ENCODE data around the gene TMED9.
"Not testable (repeated sequence)": the region's sequence is repeated elsewhere in the genome, so short reads cannot be mapped to it uniquely, and the experiment has no call there.

Gene TMED9

DNA sequence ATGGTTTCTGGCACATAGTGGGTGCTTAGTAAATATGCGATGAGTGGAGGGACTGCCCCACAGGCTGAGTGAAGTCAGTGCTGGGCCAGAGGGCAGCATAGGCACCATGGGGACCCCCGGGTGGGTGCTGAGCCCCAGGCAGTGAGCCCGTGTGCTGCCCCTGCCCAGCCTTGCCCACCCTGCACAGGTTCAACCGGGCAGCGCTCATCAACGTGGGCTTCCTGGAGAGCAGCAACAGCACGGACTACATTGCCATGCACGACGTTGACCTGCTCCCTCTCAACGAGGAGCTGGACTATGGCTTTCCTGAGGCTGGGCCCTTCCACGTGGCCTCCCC, 15.1 kb downstream of the TMED9 start:
- no peak for DNase-seq

DNA sequence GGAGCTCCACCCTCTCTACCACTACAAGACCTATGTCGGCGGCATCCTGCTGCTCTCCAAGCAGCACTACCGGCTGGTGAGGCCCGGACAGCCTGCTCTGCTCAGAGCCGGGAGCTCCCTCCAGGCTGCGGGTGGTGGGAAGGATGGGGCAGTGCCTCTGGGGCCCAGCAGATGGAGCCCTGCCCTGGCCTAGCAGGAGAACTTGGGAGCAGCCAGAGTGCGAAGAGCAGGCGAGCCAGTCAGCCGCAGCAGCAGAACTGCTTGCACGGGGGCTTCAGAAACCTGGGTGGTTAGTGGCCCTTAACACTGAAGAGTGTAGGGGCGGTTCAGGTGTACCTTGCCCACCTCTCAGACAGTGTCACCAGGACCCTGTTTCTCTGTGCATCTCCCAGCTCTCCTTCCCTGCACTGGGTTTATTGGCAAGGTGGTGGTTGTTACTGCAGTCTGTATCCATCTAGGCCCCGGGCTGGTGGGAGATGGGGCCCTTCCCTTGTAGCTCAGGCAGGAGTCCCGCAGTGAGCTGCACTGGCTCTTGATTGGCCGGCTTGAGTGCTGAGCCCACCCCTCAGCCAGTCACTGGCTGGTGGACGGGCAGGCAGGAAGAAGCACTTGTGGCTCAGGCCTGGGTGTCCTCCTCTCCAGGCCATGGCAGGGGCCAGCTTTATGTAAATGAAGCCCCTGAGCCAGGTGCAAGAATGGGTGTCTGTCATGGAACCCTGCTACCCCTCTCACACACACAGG, 15.6 kb downstream of the TMED9 start:
- DNase-seq: no peak

DNA sequence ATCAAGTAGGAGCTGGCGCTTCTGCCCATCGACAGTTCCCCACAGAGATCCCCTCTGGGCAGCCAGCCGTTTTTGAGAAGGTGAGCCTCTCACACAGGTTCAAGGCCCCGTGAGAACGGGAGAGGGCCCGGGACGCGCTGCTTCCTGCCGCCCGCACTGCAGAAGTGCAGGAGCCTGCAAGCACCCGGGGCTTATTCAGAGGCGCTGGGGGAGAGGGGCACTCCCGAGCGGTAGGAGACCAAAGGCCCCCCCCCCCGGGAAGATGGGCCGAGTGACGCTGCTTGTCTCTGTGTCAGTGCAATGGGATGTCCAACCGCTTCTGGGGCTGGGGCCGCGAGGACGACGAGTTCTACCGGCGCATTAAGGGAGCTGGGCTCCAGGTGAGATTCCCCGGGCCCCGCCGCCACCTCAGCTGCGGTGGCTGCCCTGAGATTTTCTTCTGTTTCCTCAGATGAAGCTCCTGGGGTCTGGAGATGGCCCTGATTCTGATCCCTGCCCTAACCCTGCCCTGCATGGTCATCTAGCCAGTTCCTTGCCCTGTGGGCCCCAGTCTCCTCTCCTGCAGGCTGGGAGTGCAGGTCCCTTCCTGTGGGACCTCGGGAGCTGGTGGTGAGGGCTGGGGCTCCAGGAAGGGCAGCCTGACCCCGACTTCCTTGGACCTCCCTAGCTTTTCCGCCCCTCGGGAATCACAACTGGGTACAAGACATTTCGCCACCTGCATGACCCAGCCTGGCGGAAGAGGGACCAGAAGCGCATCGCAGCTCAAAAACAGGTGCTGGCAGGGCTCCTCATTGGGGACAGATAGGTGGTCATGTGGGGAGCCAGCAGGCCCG, 16.5 kb downstream of the TMED9 start:
- no peak for DNase-seq

DNA sequence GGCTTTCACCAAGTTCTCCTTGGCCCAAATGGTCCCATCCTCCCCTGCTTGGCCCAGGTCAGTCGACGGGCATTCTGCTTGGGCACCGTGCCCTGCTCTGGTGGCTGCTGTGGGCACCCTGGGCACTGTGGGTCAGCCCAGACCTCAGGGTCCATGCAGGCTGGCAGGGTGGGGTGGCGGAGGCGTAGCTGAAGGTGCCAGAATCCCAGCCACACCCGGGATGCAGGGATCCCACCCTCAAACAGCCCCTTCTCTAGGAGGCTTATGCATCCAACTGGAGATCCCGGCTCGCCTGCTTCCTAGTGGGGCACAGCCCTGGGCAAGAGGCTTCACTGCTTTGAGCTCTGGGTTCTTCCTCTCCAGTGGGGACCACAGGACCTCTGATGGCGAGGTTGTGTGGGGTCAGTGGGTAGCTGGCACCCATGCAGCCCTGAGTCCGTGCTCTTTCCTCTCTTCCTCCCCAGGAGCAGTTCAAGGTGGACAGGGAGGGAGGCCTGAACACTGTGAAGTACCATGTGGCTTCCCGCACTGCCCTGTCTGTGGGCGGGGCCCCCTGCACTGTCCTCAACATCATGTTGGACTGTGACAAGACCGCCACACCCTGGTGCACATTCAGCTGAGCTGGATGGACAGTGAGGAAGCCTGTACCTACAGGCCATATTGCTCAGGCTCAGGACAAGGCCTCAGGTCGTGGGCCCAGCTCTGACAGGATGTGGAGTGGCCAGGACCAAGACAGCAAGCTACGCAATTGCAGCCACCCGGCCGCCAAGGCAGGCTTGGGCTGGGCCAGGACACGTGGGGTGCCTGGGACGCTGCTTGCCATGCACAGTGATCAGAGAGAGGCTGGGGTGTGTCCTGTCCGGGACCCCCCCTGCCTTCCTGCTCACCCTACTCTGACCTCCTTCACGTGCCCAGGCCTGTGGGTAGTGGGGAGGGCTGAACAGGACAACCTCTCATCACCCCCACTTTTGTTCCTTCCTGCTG, 17.4 kb downstream of the TMED9 start:
- no peak for DNase-seq

DNA sequence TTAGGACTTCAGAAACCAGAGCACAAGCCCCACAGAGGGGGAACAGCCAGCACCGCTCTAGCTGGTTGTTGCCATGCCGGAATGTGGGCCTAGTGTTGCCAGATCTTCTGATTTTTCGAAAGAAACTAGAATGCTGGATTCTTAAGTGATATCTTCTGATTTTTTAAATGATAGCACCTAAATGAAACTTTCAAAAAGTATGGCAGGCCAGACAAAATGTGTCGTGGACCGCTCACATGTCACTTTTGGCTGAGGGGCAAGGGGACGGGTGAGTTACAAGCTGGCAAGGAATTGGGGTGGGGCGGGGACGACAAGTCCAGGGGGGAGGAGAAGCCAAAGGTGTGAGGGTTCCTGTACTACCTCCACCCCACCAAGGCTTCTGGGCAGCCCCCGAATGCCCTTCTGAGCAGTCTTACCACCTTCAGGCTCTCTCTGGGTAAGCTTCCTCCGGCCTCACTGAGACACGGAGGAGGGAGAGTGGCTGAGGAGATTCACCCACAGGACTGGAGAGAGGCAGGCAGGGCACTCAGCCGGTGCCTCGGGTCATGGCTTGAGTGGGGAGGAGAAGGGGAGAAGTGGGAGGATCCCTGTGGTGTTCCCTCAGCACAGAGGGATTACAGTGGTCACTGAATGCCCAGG, 18.2 kb downstream of the TMED9 start:
- no peak for DNase-seq

DNA sequence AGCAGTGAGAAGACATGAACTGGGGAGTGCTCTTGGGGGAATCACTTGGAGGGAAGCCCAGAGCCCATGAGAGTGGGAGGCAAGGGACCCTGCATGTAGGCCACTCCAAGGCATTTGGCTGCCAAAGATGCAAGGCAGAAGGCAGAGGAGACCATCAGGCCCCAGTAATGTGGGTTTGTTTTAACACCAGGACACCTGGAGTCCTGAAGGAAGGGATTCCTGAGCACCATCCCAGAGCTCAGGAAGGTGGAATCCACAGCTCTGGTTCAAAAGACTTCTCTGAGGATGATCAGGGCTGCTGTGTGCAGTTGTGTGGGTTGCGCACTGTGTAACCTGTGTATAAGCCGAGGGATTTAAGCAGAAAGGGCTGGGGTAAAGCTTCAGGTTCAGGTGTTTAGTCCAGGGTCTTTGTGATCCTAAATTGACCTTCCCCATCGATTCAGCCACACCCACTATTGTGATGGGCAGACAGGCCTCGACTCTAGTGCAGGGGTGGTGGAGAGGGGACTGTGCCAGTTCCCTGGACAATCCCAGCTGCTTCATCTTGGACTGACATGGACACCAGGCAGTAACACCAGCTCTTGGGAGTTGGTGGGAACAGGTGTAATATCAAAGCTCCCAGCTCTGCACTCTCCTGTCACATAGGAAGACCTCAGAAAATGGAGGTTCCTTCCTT, 18.9 kb downstream of the TMED9 start:
- no peak for DNase-seq

DNA sequence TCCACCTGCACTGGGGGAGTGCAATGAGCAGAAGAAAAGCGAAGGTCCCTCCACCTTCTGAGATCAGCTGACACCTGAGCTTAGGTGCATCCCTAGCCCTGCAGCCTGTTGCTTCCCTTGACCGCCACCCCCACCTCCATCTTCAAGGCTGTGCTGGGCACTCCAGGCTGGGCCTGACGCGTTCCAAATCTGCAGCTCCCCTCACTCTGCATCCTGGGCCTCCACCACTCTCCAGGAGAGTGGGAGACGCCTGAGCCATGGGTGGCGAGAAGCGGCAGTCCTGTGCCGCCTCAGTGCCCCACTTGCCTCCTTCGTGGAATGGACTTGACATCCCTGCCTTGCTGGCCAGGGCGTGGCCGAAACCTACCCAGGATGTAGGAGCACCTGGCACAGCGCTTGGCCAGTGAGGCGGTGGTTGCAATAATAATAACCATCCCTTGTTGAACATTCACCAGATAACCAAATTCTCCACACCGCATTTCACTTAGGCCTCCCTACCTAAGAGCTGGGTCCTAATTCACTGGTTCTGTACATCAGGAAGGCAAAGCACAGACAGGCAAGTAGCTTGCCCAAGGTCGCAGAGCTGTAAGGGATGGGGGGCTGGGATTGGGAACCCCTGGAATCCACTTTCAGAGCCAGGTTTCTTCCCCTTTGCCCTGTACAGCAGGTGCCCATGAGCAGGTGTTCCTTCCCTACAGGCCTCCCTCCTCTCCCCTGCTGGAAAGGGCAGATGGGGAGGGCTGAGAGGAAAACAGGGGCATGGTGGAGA, 19.6 kb downstream of the TMED9 start:
- no peak for DNase-seq

DNA sequence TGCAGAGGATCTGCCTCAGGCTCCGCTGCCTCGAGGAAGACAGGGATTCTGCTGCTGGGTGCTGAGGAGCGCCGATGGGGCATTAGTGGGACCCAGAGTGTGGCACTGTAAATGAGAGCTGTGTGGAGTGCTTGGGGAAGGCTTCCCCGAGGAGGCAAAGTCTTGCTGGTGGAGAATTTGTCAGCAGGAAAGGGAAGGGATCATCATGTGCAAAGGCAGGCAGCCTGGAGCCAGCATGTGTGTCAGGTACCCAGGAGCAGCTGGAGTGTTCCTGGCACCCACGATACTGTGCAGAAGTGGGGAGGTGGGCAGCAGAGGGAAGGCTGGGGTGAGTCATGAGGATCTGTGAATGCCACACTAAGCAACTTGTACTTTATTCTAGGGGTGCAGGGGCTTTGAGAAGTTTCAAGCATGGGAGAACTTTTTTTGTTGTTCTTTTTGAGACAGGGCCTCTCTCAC, 20.2 kb downstream of the TMED9 start:
- DNase-seq: no peak

DNA sequence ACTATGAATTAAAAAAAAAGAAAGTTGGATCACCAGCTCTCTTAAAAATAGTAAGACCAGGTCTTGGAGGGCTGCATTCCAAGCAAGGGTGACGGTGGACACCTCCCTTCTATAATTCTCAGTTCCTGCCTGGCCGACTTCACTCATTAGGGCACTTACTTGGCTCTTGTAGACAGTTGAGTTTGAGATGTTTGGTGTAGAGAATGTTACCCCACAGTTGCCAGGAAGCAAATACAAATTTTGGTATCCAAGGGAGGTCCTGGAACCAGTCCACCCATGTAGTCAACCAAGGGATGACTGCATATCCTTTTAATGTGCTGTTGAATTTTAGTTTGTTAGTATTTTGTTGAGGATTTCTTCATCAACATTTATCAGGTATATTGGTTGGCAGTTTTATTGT, 28.6 kb downstream of the TMED9 start:
- DNase-seq: no peak

DNA sequence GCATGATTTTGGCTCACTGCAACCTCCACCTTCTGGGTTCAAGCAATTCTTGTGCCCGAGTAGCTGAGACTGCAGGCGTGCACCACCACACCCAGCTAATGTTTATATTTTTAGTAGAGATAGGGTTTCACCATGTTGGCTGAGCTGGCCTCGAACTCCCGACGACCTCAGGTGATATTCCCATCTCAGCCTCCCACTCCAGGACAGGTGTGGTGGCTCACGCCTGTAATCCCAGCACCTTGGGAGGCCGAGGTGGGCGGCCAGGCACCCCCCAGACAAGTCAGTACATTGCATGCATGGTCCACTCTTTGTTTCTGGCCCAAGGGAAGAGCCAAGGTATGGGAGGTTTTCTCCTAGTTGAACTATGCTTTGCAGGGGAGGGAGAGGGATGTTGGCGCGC, 32.2 kb downstream of the TMED9 start:
- not testable (repeated sequence) for DNase-seq

DNA sequence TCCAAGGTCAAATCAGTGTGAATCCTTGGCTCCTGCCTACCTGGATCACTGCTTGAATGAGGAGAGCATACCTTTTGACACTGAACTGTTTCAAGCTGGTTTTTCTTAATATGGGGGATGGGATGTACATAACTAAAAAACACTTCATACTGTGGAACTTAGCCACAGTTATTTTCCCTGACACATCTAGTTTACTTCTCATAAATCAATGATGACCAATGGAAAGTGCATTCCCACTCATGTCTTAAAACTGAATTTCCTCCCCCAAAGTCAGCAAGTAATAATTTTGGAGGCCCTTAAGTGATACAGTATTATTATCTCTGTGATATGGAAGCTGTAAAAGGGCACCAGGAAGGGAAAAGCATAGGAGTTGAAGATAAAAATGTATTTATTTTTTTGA, 38.2 kb downstream of the TMED9 start:
- not testable (repeated sequence) for DNase-seq

DNA sequence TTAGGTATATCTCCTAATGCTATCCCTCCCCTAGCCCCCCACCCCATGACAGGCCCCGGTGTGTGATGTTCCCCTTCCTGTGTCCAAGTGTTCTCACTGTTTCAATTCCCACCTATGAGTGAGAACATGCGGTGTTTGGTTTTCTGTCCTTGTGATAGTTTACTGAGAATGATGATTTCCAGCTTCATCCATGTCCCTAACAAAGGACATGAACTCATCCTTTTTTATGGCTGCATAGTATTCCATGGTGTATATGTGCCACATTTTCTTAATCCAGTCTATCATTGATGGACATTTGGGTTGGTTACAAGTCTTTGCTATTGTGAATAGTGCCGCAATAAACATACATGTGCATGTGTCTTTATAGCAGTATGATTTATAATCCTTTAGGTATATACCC, 42.9 kb downstream of the TMED9 start:
- not testable (repeated sequence) for DNase-seq

DNA sequence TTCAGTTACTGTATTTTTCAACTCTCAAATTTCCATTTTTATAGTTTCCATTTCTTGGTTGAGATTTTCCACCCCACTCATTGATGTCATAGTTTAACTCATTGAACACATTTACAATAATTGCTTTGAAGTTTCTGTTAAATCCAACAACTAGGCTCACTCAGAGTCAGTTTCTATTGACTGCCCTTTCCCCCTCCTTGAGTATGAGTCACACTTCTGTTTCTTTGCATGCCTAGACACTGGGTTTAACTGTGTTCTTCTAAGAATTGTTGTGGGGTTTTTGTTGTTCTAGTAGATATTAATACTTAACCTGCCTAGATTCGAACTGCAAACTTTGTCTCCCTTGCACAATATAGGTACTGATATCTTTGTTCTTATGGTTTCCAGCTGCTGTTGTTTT, 53.5 kb downstream of the TMED9 start:
- DNase-seq: not testable (repeated sequence)
